ENCODE data around the gene DIPK1B. TPM values are rescaled to one million over a fixed set of nuclear protein-coding genes. Genes with fewer than 3 reads are reported as not detected.

Gene DIPK1B
- polyA plus RNA-seq, 1 donor from 2014 or later = 65.1 TPM

DNA sequence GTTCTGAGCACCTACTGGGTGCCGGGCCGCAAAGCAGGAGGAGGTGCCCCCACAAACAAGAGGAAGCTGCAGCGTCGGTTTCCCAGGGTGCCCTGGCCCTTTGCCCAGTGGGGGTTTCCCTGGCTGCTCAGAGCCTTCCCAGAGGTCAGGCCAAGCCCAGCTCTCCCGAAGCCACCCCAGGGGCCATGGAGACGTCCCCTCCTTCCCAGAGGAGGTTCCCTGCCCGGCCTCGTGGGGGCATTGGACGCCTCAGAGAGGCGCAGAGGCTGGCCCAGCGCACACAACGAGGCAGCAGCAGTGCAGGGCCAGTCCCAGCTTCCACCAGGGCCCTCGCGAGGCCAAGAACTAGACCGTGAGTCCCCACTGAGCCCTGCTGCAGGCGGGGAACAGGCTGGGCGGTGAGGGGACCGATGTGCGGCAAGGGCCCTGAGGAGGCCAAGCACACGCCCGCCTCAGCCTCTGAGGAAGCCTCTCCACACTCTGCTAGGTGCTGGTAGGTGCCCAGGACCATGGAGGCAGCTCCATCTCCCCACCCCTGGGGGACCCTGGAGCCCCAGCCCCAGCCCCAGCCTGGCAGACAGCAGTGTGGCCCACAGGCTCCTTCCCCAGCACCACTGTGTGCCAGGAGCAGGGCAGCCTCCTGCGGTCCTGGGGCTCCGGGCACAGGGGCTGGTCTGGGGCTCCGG is 7.0 kb downstream of the DIPK1B start:
- Histone ChIP-seq H3K36me3 (ENCODE audit: insufficient read depth, low read length) (no peaks in the 10 kb centered on the region), H3K27me3 (ENCODE audit: insufficient read depth, low read depth, low read length) (no peaks in the 10 kb centered on the region), H3K4me3 (ENCODE audit: low read length) (no peak overlapping the region), H3K27ac (ENCODE audit: low read length) (no peak overlapping the region), H3K79me2 (replicated peaks; ENCODE audit: insufficient read depth, low read length) (peaks cover 15% of the 10 kb centered on the region), H3K4me2 (ENCODE audit: low read length) (no peak overlapping the region), H3F3A (ENCODE audit: insufficient read depth, low read length, poor library complexity, severe bottlenecking) (no peaks in the 10 kb centered on the region), H4K20me1 (ENCODE audit: insufficient read depth) (no peaks in the 10 kb centered on the region), H3K9me3 (ENCODE audit: low read length) (no peaks in the 10 kb centered on the region), H3K9me2 (ENCODE audit: insufficient read depth, low read length) (no peaks in the 10 kb centered on the region), H2AFZ (ENCODE audit: low read depth, low read length) (no peak overlapping the region), H3K9ac (ENCODE audit: low read length) (peak overlapping the region; percentile 16)
- TF ChIP-seq POLR2AphosphoS5 (IDR thresholded peaks at IDR 0.05) (no peak), EZH2 (IDR thresholded peaks at IDR 0.05; ENCODE audit: borderline replicate concordance, insufficient read depth, low read length, poor library complexity, severe bottlenecking) (no peak), TAF1 (IDR thresholded peaks at IDR 0.05; ENCODE audit: low read depth) (no peak), SMC3 (conservative IDR thresholded peaks at IDR 0.05; ENCODE audit: poor library complexity) (no peak), RAD21 (conservative IDR thresholded peaks at IDR 0.05) (no peak), MXI1 (conservative IDR thresholded peaks at IDR 0.05; ENCODE audit: poor library complexity, severe bottlenecking) (no peak), EP300 (conservative IDR thresholded peaks at IDR 0.05; ENCODE audit: poor library complexity, severe bottlenecking) (no peak)
- TF ChIP-seq, protein P1, sequence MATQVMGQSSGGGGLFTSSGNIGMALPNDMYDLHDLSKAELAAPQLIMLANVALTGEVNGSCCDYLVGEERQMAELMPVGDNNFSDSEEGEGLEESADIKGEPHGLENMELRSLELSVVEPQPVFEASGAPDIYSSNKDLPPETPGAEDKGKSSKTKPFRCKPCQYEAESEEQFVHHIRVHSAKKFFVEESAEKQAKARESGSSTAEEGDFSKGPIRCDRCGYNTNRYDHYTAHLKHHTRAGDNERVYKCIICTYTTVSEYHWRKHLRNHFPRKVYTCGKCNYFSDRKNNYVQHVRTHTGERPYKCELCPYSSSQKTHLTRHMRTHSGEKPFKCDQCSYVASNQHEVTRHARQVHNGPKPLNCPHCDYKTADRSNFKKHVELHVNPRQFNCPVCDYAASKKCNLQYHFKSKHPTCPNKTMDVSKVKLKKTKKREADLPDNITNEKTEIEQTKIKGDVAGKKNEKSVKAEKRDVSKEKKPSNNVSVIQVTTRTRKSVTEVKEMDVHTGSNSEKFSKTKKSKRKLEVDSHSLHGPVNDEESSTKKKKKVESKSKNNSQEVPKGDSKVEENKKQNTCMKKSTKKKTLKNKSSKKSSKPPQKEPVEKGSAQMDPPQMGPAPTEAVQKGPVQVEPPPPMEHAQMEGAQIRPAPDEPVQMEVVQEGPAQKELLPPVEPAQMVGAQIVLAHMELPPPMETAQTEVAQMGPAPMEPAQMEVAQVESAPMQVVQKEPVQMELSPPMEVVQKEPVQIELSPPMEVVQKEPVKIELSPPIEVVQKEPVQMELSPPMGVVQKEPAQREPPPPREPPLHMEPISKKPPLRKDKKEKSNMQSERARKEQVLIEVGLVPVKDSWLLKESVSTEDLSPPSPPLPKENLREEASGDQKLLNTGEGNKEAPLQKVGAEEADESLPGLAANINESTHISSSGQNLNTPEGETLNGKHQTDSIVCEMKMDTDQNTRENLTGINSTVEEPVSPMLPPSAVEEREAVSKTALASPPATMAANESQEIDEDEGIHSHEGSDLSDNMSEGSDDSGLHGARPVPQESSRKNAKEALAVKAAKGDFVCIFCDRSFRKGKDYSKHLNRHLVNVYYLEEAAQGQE (IDR thresholded peaks at IDR 0.05; ENCODE audit: borderline replicate concordance) = no peak
- TF ChIP-seq, protein P2, sequence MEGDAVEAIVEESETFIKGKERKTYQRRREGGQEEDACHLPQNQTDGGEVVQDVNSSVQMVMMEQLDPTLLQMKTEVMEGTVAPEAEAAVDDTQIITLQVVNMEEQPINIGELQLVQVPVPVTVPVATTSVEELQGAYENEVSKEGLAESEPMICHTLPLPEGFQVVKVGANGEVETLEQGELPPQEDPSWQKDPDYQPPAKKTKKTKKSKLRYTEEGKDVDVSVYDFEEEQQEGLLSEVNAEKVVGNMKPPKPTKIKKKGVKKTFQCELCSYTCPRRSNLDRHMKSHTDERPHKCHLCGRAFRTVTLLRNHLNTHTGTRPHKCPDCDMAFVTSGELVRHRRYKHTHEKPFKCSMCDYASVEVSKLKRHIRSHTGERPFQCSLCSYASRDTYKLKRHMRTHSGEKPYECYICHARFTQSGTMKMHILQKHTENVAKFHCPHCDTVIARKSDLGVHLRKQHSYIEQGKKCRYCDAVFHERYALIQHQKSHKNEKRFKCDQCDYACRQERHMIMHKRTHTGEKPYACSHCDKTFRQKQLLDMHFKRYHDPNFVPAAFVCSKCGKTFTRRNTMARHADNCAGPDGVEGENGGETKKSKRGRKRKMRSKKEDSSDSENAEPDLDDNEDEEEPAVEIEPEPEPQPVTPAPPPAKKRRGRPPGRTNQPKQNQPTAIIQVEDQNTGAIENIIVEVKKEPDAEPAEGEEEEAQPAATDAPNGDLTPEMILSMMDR (IDR thresholded peaks at IDR 0.05; ENCODE audit: poor library complexity, severe bottlenecking) = no peak

DNA sequence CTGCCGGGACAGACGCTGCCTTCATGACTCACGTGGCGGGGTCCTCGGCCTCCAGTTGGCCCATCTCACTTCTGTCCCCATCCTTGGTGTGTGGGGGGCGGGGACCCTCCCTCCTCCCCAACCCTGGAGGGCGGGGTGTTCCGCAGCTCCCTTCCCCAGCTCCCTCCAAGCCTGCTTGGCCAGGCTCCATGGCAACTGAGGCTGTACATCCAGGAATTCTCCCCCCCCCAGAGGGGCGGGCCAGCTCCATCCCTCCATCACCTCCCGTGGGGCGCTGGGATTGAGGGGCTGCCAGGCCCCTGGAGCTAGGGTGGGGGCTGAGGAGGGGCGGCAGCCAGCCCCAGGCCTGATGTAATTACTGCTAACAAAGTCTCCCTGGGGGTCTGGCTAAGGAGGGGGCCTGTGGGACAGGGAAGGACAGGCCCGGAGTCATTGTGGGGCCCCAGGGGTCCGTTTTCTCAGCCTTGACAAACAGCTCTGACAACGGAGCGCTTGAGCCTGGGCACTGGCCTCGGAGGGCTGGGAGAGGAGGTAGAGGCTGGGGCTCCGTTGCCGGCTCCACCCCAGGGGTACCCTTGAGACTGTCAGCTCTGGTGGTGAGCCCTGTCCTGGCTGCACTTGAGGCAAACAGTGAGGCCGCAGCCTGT is 8.0 kb downstream of the DIPK1B start:
- H3K4me2 ChIP-seq (ENCODE audit: low read length) = no peak overlapping the region
- H3K79me2 ChIP-seq (replicated peaks; ENCODE audit: insufficient read depth, low read length) = peaks cover 11% of the 10 kb centered on the region
- H3K9me2 ChIP-seq (ENCODE audit: insufficient read depth, low read length) = no peaks in the 10 kb centered on the region
- no peaks in the 10 kb centered on the region for H3K27me3 ChIP-seq (ENCODE audit: insufficient read depth, low read depth, low read length)
- H3K4me3 ChIP-seq (ENCODE audit: low read length) = peak overlapping the region; percentile 41
- peak overlapping the region; percentile 44 for H3K9ac ChIP-seq (ENCODE audit: low read length)
- H2AFZ ChIP-seq (ENCODE audit: low read depth, low read length) = no peak overlapping the region
- TF ChIP-seq TAF1 (IDR thresholded peaks at IDR 0.05; ENCODE audit: low read depth) (no peak), EP300 (conservative IDR thresholded peaks at IDR 0.05; ENCODE audit: poor library complexity, severe bottlenecking) (no peak), SMC3 (conservative IDR thresholded peaks at IDR 0.05; ENCODE audit: poor library complexity) (no peak)
- H3F3A ChIP-seq (ENCODE audit: insufficient read depth, low read length, poor library complexity, severe bottlenecking) = no peaks in the 10 kb centered on the region
- H3K27ac ChIP-seq (ENCODE audit: low read length) = peak overlapping the region; percentile 31
- H4K20me1 ChIP-seq (ENCODE audit: insufficient read depth) = no peaks in the 10 kb centered on the region
- H3K9me3 ChIP-seq (ENCODE audit: low read length) = no peaks in the 10 kb centered on the region
- no peaks in the 10 kb centered on the region for H3K36me3 ChIP-seq (ENCODE audit: insufficient read depth, low read length)

Measured in neural cell (in vitro differentiated cells).